CD1c-positive myeloid dendritic cell (primary cell): Measurements from ENCODE around the gene EIF4H.
"Not testable (repeated sequence)": the region's sequence is repeated elsewhere in the genome, so short reads cannot be mapped to it uniquely, and the experiment has no call there.

Experiments
- DNase-seq: peaks from one replicate; pipeline ENCODE4 v3.0.0-alpha.2; 2016; ENCODE audit errors: extremely low spot score

Gene EIF4H

DNA sequence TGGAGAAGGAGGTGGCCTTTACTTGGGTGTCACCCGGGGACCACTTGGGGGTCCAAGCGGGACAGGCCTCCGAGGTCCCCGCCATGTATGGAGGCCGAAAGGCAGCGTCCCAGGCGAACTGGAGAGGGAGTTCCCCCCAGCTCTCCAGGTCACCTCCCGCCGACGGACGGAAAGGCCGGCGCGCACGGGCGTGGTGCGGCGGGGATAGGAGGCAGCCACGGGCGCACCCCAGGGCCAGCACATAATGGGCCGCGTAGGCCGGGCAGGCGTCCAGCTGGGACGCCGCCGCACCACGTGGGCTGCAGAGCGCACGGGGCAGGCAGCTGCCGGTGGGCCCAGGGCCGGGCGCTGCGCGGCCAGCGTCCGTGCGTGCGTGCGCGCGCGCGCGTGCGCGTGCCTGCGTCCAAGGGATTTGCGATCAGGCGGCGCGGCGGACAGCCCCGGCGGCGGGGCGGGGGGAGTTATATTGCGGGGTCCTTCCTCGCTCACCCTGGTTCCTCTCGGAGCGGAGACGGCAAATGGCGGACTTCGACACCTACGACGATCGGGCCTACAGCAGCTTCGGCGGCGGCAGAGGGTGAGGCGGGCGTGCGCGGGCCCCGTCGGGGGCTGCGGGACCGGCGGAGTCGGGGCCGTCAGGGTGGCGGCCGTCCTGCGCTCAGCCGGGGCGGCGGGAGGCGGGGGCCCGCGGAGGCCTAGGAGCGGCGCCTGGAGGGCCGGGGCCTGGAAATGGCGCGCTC lies at the start of gene EIF4H:
EIF4H (plus strand) TSS at position 491 of the 740 bp plus-strand sequence; CDS start at position 519, 28 bp downstream.
- DNase-seq: peak; percentile 98

DNA sequence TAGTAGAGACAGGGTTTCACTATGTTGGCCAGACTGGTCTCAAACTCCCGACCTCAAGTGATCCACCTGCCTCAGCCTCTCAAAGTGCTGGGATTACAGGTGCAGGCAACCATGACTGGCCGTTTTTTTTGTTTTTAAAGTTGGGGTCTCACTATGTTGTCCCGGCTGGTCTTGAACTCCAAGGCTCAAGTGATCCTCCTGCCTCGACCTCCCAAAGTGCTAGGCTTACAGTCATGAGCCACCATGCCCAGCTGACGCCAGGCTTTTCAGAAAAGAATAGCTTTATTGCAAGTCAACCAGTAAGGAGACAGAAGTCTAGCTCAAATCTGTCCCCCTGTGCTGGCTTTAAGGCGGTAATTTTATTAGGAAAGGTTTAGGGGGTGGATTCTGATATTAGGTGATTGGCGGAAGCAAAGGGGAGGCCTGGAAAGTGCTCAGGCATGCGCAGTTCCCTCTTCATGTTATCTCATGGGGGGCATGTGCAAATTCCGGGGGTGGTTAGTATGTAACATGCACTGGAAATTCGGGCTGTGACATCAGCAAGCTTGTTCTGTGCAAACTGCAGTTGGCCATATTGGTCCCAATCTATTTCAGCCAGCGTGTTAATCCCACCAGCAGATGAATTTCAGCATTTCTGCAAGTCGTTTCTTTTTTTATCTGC lies 47.8 kb upstream of the EIF4H start:
- no peak for DNase-seq

DNA sequence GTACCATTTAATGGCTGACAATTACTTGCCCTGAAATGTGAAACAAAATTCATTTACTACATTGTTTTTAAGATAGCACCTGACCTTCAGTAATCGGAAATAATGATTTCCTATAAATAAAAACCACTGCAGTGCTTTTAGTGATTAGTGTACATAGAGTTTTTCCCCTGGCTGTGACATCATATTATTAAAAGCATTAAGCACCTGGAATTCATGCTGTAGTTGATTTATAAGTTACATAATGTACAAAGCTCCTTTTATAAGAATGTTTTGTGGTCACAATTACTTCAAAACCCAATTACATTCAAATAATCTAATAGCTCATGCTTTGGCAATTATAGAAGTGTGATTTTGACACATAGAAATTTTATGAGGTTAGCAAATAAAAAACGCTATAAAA lies 44.3 kb upstream of the EIF4H start:
- DNase-seq: no peak

DNA sequence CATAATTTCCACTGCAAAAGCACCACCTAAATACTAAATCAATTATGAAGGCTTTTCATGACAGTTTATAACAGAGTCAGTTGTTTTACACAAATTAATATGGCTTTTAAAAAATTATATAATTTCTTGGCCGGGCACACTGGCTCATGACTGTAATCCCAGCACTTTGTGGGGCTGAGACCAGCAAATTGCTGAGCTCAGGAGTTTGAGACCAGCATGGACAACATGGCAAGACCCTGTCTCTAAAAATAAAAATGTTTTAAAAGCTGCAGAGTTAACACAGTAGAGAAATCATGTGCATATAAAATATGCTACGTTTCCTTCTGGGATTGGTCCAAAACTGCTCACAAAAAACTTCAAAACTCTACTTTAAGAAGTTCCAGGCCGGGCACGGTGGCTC lies 43.6 kb upstream of the EIF4H start:
- no peak for DNase-seq

DNA sequence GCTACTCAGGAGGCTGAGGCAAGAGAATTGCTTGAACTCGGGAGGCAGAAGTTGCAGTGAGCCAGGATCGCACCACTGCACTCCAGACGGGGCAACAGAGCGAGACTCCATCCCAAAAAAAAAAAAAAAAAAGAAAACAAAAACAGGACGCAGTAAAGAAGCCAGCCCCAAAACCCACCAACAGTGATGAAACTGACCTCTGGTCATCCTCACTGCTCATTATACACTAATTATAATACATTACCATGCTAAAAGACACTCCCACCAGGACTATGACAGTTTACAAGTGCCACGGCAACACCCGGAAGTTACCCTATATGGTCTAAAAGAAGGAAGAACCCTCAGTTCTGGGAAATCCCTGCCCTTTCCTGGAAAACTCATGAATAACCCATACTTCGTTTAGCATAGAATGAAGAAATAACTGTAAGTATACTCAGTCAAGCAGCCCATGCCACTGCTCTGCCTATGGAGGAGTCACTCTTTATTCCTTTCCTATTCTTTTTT lies 40.0 kb upstream of the EIF4H start:
- DNase-seq: peak; percentile 96

DNA sequence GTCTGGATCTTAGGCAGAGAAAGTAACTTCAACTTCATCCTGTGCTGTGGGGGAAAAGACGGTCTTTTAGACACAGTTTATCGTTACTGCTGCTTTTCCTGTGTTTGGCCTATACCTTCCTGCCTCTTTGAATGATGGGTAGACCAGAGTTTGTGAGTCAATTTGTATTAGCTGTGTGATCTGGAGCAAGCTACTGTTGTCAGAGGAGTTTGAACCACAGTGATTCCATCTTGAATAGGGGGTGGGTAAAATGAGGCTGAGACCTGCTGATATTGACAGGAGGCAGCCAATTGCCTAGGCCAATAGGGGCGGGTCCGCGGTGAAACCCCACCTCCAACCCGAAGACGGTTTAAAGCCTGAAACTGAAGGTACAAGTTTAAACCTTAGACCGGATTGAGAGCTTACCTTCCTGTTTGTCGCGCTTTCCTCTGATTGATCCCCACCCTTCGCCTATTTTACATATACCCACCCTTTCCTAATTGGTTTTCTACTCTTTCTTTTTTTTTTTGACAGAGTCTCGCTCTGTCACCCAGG lies 35.8 kb upstream of the EIF4H start:
- DNase-seq: no peak

DNA sequence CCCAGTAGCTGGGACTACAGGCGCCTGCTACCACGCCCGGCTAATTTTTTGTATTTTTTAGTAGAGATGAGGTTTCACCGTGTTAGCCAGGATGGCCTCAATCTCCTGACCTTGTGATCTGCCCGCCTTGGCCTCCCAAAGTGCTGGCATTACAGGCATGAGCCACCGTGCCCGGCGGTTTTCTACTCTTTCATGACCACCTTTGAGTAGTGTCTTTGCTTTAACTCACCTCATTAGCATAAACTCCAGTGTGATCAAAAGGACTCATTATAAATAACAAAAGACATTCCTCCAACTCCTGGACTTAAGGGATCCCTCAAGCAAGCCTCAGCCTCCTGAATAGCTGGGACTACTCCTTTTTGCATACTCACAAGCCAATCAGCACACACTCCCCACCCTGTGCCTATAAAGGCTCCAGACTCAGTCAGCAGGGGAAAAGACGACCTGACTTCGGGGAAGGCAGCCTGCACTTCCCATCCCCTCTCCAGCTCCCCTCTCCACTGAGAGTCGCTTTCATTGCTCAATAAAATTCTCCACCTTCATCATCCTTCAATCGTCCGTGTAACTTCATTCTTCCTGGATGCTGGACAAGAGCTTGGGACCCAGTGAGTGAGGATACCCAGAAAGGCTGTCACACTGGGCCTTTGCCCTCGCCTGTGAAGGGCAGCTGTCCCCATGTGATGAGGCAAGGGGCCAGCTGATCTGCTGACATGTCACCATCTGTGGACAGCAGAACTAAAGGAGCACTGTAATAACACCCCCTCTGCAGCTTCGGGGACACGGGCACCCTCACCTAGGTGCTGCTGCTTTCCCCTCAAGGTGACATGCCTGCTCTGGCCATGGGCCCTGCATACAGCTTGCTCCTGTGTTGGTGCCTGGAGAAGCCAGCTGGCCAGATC lies 35.0 kb upstream of the EIF4H start:
- DNase-seq: no peak

DNA sequence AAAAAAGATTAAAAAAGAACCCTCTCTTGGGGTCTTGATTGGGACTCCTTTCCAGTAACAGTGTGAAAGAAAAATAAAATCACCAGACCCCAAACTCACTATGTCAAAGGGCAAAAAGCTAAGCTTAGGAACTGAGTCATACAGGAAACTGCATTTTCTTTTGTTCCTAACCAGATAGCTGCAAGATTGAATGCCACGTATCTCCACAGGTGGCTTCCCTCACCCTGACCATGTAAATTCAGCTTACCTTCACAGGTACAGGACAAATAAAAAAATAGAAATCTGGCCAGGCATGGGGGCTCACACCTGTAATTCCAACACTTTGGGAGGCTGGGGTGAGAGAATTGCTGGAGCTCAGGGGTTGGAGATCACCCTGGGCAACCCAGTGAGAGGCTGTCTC lies 32.5 kb upstream of the EIF4H start:
- DNase-seq: no peak

DNA sequence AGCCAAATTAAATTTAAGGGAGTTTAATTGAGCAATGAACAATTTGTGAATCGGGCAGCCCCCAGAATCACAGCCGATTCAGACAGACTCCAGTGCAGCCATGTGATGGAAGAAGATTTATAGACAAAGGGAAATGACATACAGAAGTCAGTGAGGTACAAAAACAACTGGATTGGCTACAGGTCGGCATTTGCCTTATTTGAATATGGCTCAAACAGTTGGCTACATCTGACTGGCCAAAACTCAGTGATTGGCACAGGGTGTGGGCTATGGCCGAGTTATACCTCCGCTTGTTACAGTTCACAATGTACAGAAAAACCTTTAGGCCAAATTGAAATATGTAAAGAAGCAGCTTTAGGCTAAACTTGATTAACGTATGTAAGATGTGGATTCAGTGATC lies 30.8 kb upstream of the EIF4H start:
- DNase-seq: no peak

DNA sequence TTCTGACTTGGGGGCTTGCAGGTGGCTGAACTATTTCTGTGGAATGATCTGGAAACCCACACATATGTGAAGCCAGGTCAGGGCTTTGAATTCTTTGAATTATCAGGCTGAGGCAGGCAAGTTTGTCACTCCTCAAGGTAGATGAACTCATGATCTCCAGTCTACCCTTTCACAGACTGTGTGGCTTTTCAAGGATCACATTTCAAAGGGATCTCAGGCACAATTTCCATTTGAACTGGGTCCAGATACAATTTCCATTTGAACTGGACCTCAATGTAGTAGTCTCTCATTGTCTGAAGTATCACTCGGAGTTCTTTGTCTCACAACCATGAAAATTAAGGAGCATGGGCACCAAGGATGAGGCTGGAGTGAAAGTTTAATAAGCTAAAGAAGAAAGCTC lies 25.7 kb upstream of the EIF4H start:
- DNase-seq: no peak

DNA sequence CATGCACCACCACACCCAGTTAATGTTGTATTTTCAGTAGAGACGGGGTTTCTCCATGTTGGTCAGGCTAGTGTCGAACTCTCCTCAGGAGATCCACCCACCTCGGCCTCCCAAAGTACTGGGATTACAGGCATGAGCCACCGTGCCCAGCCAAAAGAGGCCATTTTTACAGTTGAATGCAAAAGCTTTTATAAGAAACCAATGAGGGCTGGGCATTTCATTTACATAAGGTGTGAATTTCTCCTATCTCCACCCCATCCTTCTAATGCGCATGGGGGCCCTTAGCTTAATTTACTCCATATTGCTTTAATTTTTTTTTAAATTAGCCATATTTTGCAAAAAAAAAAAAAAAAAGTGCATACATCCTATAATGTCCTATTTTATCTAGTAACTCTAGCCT lies 25.1 kb upstream of the EIF4H start:
- DNase-seq: no peak

DNA sequence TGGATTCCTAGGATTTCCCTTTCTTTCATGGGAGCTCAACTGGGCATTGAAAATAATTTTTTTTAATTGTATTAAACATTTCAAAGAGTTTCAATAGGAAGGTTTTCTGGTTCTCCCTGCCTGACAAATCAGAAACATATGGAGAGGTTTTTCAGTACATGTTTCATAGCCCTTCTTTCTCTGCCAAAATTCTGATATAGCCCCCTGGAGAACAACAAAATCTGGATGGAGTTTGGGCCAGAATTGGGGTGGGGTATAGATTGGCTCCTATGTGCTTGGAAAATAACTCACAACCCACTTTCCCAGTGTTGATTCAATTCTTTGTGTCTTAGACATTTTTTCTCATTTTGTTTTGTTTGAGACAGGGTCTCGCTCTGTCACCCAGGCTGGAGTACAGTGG lies 24.6 kb upstream of the EIF4H start:
- no peak for DNase-seq

DNA sequence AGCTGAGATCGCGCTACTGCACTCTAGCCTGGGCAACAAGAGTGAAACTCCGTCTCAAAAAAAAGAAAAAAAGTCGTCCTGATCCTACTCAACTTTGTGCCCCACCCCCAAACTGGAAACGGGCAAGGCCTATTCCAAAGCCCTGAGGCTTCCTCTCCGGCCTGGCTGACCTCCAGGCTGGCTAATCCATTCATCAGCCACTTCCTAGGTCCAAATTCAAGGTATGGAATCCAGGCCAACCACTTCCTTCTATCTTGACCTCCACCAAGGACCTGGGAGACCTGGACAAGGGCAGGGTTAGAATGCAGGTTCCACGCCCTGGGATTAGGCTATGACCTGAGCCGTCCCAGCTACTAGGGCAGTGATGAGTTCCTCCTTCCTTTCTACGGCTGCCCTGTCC lies 20.4 kb upstream of the EIF4H start:
- DNase-seq: no peak

DNA sequence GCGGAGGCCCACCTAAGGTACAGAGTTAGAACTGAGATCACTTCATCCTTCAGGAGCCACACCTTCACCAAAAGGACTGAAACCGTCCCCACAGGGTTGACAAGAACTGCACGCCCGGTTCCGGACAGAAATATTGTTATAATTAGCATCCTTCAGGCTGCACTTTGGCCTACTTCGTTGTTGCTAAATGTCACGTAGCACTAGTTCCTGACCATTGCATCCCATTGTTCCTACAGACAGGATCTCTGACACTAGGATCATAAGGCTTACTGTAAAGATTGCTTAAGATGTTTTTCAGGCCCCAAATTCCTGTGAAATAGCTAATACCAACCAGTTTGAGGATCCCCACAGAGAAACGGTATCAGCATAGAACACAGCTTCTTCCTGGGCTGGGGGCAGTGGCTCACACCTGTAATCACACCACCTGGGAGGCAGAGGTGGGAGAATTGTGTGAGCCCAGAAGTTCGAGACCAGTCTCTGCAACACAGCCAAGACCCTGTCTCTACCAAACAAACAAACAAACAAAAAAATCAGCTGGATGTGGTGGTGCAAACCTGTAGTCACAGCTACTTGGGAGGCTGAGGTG lies 18.3 kb upstream of the EIF4H start:
- DNase-seq: no peak

DNA sequence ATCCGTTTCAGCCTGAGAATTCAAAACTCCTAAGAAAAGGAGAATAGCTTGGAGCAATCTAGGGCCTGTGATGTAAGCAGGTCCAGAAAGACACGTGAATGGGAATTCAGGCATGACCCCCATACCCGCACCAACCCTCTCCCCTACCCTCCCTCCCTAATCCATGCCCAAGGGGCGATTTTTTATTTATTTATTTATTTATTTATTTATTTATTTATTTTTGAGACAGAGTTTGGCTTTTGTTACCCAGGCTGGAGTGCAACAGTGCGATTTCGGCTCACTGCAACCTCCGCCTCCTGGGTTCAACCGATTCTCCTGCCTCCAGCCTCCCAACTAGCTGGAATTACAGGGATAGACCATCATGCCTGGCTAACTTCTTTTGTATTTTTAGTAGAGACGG lies 16.6 kb upstream of the EIF4H start:
- no peak for DNase-seq

DNA sequence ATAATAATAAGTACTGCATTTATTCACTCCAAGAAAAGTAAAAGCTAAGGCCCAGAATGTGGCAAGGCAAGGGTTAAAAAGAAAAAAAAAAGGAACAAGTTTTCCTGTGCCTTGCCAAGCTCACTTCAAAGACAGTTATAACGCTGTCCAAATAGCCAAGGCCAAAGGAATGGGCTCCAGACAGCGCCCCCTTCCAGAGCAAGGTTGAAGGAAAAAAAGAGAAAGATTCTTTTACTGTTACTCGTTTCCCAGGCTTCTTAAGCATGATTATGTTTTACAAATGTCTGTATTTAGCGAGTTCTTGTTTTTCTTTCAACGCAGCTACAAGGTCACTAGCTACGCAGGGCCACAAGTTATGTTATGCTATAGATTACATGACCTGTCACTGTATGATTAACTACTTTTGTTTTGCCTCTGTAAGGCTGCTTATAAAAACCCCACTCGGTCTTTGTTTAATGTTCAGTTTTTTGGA lies 9.1 kb upstream of the EIF4H start:
- no peak for DNase-seq

DNA sequence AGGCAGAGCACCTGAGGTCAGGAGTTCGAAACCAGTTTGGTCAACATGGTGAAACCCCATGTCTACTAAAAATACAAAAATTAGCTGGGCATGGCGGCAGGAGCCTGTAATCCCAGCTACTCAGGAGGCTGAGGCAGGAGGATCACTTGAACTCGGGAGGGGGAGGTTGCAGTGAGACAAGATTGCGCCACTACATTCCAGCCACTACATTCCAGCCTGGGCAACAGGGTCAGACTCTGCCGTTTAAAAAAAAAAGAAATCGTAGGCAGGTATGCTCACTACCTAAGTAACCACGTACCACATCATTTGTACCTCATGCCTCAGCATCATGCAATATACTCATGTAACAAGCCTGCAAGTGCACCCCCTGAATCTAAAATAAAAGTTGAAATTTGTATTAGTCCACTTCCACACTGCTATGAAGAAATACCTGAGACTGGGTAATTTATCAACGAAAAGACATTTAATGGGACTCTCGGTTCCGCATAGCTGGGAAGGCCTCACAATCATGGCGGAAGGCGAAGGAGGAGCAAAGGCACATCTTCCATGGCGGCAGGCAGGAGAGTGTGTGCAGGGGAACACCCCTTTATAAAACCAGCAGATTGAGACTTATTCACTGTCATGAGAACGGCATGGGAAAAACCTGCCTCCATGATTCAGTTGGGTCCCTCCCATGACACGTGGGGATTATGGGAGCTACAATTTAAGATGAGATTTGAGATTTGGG lies 8.1 kb upstream of the EIF4H start:
- no peak for DNase-seq

DNA sequence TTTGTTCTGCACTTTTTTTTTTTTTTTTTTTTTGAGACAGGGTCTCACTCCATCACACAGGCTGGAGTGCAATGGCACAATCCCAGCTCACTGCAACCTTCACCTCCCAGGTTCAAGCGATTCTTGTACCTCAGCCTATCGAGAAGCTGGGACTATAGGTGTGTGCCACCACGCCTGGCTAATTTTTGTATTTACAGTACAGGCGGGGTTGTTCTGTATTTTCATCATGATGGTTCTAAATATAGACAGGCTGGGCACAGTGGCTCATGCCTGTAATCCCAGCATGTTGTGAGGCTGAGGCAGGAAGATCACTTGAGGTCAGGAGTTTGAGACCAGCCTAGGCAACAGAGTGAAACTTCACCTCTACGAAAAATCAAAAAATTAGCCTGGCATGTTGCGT lies 6.8 kb upstream of the EIF4H start:
- not testable (repeated sequence) for DNase-seq

DNA sequence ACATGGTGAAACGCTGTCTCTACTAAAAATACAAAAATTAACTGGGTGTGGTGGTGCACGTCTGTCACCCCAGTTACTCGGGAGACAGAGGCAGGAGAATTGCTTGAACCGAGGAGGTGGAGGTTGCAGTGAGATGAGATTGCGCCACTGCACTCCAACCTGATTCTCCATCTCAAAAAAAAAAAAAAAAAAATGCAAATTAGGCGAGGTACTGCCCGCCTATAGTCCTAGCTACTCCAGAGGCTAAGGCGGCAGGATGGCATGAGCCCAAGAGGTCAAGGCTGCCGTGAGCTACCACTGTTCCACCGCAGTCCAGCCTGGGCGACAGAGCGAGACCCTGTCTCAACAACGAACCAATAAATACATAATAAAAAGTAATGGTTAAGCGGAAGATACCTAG lies 1.1 kb upstream of the EIF4H start:
- no peak for DNase-seq

DNA sequence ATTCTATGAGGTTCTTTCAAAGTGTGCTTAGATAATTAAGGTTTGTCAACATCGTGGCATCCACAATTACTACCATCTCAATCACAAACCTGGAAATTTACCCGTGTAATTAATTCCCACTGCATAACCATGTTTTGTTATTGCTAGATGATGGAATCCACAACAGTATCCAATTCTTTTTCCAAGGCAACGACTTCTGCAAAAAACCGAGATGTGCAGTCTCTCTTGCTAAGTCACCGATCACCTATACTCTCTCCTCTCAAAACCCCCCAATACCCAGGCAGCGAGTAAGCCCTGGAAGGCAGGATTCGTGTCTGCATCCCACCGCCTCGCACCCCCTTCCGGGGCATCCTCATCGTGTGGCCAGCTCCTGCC lies 678 bp upstream of the EIF4H start:
- DNase-seq: no peak

DNA sequence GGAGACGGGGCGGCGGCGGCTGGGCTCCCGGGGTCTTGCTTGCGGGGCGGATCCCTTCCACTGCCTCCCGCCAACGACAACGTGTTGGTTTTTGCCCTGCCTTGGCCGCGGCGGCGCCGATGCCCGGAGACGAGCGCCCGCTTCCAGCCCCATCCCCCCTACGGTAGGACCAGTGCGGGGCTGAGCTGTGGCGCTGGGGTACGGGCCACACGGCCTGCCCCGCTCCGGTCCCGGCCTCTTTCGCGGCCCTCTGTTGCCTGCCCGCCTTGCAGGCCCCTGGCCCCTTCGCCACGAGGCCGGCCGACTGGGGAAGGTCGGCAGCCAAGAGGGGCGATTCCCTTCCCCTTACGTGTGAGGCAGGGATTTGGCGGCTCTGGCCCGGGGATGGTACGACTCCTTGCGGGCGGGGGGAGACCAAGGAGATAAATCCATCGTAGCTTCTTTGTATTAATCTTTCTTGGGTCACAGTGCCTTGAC lies 488 bp downstream of the EIF4H start:
- DNase-seq: peak; percentile 66
